HTR-8/SVneo (cell line): Measurements from ENCODE around the gene ECHDC1.

ENCODE experiments used
- DNase-seq: peaks from one replicate; pipeline ENCODE4 v3.0.0; 2011; ENCODE audit warnings: low spot score, mixed read lengths; ENCODE audit not compliant: insufficient read length
- FAIRE-seq: peaks from 2 replicates; lab custom pipeline; 2011; peaks lifted over from hg19 to GRCh38; lab: Jason Lieb, UNC

The ECHDC1 gene

DNA sequence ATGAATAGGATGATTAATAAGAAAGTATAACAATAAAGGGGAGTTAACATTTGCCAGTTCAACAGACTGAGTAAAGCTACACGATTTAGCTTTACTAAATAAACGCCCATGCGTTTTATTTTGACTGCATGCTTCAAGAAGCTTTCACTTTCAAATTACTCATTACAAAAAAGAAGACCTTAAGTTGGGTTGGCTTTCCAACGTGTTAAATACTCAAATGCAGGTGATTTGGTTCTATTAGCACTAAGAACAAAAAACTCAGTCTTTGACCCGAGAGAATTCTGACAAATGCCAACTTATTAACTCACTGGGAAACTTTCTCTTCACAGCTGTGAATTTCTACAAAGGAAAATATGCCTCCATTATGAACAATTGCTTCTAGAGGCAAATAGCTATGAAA lies 51.9 kb downstream of the ECHDC1 start:
- DNase-seq (no peak), FAIRE-seq (no peak)

DNA sequence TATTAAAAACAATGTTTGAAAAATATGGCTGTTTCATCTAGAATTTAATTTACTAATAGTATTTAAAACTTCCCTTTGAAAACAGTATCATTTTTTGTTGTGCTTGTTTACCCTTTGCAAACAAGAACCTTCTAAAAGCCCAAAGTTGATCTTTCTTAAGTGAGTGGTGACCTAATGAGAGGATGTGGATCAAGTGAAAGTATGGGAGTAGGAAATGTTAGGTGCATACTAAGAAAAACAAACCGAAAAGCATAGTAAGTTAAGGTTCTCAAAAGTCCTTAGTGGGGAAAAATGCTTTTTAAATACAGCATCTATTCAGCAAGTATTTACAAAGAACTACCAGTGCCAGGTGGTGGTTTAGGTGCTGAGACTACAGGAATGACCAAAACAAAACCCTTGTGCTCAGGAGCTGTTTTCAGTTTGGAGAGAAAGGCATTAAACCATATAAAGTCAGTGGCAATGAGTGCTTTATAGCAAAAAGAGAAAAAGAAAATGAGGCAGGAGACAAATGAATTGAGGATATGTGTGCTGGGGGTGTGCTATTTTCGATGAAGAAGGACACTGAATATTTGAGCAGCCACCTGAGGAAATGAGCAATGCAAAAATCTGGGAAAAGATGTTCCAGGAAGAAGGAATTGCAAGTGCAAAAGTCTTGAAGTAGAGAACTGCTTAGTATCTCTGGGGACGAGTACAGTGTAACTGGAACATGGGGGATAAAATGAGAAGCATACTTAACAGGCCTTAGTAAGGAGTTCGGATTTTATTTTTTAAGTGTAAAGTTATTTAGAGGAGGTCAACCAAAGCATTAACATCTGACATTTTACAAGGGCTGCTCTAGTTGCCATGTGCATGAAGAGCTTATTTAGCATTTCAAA lies 52.8 kb downstream of the ECHDC1 start:
- FAIRE-seq (no peak), DNase-seq (no peak)

DNA sequence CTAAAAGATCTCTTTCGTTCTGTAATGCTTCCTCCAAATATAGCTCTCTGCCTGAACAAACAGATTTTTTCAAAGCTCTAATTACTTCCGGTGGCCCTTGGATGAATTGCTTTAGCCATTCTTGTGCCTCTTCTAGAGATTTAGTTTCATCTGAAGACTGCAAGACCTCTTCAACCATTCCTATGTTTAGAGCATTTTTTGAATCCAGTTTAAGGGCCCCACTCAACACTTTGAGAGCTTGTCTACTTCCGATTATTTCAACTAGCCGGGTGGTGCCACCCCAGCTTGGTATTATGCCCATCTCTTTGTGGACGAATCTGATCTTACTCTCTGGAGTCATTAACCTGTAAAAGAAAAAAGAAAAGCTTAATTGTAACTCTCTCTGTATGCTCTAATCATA lies 53.5 kb downstream of the ECHDC1 start:
- no peak for DNase-seq
- FAIRE-seq, result no peak

DNA sequence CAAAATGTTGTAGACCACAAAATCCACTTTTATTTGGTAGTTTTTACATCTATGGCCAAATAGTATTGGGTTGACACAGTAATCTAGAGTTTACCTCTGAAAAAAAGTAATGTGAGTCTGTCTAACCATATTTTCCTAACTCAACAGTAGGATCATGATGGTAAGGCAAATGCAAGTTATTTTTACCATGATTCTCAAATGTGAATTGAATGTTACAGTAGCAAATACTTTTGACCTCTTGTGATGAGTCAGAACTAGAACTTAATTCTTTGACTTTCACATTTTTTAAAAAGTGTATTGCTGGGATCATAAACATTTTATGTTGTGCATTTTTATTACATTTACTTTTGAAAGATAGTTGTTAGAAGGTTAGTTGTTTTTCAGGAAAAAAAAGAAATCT lies 54.7 kb downstream of the ECHDC1 start:
- no peak for FAIRE-seq
- no peak for DNase-seq

DNA sequence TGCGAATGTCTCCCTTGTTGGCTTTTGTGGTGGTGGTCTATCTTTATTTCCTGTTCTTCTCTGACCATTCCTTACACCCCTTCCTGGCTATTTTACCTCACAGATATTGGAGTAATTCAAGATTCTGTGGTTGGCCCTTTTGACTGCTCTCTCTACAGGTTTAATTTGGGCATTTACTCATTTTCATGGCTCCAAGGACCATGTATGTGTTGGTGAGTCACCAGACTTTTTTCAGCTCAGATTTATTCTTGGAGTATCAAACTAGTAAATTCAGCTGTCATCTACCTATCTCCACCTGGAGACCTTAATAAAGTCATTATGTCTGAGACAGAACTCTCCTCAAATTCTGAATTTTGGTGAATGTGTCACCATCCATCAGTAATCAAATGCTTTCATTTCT lies 61.2 kb downstream of the ECHDC1 start:
- DNase-seq, result no peak
- FAIRE-seq, result no peak

DNA sequence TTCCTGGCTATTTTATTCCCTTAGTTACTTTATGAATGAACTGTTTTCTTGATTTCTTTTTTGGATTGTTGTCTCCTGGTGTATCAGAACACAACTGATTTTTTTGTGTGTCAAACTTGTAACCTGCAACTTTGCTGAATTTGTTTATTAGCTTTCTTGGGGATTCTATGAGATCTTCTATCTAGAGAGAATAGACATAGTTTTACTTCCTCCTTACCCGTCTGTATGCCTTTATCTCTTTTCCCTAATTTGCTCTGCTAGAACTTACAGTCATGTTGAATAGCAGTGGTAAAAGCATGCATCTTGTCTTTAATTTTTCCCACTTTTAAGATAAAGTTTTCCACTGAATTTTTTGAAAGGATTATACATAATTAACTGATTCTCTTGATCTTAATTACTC lies 63.6 kb downstream of the ECHDC1 start:
- DNase-seq (no peak), FAIRE-seq (no peak)

DNA sequence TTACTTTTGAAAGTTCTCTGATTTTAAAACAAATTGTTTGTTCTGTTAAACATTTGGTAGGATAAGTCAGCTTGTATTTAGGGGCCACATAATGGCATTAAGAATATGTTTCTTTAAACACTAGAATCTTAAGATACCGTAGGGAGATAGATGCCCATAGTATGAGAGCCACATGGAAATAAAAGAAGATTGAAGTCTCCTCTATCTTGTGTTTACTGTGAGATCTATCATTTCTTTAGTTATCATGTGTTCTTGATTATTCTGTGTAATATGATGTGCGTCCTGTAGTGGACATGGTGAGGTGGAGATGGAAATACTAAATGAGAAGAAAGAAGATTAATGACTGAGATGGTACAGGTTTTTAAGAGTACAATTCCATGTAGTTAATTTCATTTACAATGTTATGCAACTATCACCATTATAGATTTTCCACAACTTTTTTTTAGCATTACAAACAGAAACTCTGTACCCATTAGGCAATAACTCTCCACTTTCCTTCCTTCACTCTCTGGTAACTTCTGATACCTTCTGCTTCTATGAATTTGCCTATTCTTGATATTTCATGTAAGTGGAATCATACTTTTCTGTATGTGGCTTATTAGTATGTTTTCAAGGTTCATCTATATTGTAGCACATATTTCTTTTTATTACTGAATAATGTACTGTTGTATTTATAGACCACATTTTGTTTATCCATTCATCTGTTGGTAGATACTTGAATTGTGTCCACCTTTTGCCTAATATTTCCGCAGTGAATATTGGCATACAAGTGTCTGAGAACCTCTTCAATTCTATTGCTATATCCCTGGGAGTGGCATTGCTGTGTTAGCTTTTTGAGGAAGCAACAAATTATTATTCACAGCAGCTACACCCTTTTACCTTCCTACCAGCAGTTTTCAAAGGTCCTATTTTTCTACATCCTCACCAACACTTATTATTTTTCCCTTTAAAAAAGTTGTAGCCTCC lies 65.2 kb downstream of the ECHDC1 start:
- no peak for FAIRE-seq
- no peak for DNase-seq

DNA sequence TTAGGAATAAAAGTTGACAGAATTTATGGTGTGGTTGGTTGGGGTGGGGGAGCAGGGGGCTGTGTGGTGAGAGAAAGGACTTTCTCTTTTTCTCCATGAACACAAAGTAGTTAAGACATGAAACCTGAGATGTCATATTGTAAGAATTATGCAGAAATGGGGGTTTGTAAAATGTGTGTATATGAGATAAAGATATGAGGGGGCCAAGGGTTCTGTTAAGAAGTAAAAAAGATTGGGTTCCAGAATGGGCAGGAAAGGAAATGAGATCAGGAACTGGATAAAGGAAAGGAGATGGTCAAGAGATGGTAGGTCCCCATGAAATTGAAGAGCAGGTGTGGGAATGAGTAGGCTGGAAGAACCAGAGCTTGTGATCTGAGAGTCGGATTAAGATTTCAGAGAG lies 67.1 kb downstream of the ECHDC1 start:
- DNase-seq (no peak), FAIRE-seq (no peak)

DNA sequence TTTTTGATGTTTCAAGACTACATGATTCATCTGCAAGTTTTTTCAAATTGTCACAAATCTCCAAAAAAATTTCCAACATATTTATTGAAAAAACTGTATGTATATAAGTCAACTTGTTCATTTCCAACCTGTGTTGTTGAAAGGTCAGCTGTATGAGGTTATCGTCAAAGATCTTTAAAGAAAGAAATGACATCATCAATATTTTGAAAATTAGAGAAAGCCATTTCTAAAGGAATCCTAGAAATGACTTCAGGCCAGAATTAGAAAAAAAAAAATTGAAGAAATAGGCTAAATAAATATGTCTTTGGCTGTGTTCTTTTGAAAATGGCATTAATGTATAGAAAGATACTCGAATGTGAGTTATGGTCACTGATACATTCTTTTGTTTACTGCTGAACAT lies 69.9 kb downstream of the ECHDC1 start:
- no peak for FAIRE-seq

DNA sequence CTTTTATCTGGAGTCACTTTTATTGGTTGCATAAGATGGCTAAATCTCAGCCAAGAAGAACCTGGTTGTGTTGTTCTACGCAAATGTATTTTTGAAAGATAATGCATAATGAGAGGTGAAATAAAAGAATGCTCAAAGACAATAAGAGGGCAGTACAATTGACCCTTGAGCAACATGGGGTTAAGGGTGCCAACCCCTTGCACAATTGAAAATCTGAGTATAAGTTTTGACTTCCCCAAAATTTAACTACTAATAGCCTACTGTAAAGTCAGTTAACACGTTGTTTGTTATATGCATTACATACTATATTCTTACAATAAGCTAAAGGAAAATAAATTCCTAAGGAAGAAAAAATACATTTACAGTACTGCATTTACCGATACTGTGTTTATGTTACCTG lies 70.8 kb downstream of the ECHDC1 start:
- DNase-seq (no peak), FAIRE-seq (no peak)

More for the DNA sequence above, 69.9 kb downstream of the ECHDC1 start:
- DNase-seq, result no peak

DNA sequence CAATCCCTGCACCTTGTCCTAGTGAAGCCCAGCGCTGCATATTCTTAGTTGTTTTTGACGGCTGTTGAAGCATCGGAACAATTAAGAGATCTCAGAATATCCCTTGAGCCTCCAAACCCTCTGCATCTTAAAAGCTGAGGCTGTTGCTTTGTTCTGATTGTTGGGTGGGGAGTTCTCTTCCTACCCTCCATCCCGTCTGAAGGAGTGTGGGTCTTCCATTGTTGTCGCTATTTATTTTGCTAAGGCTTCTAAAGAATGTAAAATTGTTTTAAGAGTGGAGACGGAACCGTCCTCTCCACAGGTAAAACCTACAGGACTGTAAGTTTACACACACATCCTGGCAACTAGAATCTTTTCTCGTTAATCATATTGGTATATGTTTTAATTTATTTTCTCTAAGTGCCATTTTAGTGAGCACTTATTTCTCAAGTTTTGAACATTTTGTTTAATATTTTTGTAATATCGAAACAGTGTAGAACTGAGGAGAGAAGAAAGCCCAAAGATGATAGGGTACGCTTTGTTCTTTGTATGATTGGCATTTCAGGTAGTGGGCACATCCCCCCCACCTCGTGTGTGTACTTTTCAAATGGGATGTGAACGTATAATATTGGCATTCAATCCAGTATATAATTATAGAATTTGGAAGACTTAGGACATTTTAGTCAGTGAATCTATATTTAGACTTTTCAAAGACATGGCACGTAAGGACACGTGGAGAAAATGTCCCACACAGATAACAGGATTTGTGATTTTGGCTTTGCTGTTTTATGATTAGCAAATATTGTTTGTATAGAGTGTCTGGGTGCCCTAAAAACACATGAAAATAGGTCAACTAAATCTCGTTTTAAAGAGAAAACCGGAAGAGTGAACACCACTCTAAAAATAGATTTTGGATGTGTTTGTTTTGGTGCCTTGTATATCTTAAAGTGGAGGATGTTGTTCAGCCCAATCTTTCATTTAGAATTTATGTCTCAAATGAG lies 75.5 kb downstream of the ECHDC1 start:
- DNase-seq, result no peak
- FAIRE-seq, result no peak

DNA sequence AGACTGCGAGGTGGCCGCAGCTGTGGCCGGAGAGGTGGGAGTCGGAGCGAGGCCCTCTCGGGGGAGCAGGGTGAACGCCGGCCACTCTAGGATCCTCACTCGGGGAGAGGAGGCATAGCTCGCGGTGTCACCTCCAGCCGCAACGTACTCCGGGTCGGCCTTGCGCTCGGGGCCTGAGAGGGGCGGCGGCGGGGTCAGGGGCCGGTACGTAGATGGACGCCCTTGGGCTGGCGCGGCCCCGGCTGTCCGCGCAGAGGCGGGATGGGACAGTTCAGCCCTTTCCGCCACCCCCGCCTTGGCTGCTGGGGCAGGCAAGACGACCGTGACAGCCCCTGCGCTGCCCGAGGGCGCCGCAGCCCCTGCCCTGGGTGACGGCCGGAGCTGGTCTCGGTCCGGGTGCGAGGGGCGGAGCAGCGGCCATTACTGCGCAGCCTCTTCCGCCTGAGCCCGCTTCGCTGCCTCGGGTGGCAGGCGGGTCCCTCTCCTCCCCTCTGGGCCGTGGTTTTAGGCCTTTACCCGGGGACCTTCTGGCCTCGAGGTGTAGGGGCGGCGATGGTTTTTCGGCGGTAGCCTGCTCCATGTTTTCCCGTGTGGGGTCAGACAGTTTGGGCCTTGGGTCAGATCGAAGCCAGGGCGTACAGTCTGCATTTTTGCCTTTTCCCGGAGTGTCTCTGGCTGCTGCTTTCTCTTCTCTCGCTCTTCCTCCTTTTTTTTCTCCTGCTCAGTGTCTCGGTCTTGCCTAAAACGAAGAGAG lies 76.3 kb downstream of the ECHDC1 start:
- DNase-seq, result peak; percentile 47

DNA sequence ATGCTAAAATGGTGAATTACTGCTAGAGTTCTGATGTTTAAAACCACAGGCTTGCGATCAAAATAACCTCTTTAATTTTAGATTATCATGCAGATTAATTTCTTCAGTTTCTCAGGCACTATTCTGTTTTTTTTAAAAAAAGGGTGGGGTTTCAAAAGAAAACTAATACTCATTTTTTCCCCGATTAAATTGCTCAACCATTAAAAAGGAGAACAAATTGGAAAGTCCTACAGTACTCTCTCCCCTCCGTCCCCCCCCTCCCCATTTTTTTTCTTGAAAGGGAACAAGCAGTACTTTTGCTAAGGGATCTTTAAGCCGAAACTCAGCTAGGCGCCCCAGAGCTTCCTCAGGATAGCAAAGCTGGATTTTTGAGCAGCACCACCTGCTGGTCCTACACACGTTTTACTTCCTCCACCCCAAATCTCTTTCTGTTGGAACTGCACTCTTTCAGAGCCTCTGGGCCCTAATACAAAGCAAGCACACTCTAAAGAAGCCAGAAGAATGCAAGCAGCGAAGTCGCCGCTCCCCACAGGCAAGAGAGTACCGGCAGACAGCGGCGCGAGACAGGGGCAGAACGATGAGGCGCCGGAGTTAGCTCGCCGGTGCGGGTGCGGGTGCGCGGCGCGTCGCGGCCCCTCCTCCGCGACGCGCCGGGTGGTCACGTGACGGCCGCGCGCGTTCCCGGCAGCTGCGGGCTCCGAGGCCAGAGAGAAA lies 77.1 kb downstream of the ECHDC1 start, which contains the start of gene RNF146:
TSS of gene RNF146 (plus strand) at position 687 of the 714 bp plus-strand sequence. CDS start 13,475 bp downstream, outside the sequence.
- DNase-seq, result peak; percentile 75
- FAIRE-seq, result no peak

More for the DNA sequence above, 76.3 kb downstream of the ECHDC1 start:
- peak; percentile 69 for FAIRE-seq

DNA sequence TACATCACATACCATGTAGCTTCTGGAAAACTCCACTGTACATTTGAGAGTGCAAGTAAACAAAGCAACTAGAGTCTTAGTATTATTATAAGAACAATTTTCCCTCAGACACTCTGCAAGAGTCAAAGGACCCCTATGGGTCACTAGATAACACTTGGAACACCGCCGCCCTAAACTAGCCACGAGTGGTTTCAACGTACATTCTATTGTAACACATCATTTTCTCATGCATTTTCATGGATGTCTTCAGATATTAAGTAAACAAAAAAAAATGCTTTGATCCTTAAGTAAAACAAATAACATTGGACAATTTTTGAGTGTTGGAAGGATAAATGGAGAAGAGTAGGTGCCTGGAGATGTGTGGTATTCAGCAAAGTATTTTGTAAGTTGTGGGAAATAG lies 79.9 kb downstream of the ECHDC1 start:
- DNase-seq (no peak), FAIRE-seq (no peak)

DNA sequence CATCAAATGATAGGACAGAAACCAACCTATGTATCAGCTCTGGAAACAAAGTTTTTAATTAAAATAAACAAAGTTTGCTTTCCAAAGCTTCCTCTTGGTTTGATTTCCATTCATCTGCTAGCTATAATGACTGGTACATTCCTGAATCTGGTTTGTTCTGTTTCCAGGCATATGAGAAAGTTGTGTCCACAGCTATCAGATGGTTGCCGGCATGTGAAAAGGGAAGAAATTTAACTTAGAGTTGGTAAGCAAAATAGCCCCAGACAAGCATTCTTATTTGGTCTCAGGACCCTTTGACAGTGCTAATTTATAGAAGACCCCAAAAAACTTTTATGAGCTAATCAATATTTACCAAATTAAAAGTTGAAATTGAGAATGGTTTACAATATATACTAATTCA lies 80.5 kb downstream of the ECHDC1 start:
- DNase-seq (no peak), FAIRE-seq (no peak)

DNA sequence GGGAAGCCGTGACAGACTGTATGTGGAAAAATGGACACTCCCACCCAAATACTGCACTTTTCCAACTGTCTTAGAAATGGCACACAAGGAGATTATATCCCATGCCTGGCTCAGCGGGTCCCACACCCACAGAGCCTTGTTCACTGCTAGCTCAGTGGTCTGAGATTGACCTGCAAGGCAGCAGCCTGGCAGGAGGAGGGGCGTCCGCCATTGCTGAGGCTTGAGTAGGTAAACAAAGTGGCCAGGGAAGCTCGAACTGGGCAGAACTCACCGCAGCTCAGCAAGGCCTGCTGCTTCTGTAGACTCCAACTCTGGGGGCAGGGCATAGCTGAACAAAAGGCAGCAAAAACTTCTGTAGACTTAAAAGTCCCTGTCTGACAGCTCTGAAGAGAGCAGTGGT lies 88.1 kb downstream of the ECHDC1 start:
- FAIRE-seq (no peak), DNase-seq (no peak)

DNA sequence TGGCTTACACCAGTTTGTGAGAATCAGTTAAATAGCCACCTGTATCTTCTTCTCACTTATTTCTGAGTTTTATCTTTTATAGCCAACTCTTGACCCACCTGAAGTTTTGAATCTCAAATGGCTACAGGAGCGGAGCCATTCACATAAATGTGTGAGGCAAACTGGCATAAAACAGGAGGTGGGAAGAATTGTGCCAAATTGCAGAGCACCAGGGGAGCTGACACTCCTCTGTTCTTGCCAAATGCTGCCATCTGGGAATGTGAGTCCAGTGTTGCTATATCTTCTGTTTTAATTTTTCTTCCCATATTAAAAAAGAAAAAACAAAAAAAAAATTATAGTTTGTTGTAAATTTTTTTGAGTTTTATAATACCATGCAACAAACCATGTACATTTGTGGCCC lies 93.8 kb downstream of the ECHDC1 start:
- DNase-seq (no peak), FAIRE-seq (no peak)
